Stimulated activated CD4-positive, alpha-beta T cell treated with anti-CD3 and anti-CD28 coated beads, Interleukin-12 subunit alpha, Interleukin-12 subunit beta, amount 100 ng/mL, for 48 hours (primary cell): Measurements from ENCODE around the gene RPS6KA5.

Source experiments
- DNase-seq, 3 donors: peaks; one replicate each; pipeline ENCODE4 v3.0.0-alpha.2; 2020; ENCODE audit warnings: low read depth in 2 of 3, low spot score in 1 of 3

RPS6KA5 gene

DNA sequence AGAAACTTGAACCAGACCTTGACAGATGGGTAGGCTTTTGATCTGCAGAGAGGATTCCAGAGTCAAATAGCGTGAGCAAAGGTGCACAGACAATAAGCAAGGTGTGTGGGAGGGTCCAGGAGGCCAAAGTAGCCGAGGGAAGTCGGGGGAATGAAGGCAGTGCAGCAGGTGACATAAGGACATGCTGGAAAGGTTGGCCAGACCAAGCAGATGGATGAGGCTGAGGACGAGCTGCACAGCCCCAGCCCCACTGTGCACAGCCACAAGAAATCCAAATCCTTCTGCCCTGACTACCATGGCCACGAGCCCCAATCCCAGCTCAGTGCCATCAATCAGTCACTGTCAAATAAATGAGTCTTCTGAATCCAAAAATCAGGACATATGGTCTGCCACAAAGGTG, 249.6 kb downstream of the RPS6KA5 start:
- DNase-seq = no peak

DNA sequence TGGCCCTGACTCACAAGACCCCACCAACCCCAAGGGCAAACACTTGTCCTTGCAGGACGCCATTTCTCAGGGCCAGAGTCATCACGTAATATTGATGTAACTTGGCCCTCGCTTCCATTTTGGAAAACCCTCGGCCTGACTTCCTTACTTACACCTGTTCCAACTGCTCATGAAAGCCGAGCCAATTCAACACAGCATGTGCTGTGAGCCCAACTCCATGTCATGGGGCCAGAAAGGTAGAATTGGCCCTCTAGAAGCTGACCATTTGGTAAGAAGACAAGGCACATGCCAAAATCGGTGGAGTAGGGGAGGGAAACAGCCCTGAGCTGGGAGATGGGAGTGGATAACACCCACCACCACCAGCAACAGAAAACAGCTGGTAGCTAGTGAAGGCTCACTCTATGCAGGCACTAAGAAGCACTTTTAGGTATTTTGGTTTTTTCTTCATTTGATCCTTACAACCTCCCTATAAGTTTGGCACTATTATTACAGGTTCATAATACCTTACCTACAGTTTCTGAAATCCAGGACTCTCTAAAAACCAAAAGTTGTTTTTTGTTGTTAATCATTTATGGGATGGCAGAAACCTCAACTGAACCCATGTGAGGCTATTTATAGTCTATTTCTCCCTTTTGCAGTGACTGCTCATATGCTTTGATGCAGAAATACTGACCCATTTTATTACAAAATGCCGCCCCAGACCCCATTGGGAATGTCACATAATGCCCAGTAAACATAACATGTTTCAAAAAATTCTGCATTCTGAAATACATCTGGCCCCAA, 250.7 kb downstream of the RPS6KA5 start:
- no peak for DNase-seq

DNA sequence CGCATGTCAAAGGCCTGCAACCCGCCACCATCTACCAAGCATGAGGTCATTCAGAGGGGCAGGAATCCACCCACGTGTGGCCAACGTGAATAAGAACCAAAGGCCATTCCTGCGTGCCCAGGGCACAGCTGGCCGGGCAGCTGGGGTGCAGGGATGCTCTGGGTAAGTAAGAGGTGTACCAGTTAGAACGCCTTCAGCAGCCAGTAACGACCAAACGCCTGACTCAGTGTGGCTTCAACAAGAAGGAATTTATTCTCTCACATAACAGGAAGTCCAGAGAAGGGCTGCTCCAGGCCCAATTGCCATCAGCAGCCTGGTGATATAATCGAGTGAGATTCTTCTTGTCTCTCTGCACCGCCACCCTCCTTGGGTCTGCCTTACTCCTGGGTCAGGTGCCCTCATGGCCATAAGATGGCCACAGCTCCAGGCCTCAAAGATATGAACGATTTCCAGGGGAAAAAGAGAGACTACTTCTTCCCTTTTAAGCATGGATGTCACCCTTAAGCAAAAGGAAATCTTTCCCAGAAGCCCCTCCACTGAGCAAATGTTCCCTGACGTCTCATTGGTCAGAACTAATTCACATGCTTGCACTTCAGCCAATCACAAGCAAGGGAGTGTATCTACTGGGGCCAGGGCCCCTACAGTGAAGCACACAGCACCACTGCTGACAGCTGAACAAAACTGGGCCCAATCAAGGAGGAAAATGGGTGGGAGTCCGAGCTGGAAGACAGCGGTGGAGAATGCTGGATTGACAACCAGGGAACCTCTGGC, 251.5 kb downstream of the RPS6KA5 start:
- DNase-seq = no peak

DNA sequence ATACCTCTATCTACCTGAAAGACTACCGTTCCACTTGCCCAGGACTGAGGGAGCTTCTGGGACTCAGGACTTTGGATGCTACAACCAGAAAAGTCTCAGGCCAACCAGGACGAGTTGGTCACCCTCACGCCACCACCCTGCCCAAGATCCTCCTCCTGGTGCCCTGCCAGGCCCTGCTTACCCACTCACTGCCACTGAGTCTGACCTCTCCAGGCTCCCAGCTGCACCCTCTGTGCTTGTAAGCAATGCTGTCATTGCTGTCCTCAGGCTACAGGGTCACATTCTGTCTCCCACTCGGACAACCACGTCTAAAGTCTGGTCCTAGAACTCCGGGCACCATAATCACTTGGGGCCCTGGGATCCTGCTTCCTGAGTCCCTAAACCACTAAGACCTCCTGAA, 253.4 kb downstream of the RPS6KA5 start:
- DNase-seq = no peak

DNA sequence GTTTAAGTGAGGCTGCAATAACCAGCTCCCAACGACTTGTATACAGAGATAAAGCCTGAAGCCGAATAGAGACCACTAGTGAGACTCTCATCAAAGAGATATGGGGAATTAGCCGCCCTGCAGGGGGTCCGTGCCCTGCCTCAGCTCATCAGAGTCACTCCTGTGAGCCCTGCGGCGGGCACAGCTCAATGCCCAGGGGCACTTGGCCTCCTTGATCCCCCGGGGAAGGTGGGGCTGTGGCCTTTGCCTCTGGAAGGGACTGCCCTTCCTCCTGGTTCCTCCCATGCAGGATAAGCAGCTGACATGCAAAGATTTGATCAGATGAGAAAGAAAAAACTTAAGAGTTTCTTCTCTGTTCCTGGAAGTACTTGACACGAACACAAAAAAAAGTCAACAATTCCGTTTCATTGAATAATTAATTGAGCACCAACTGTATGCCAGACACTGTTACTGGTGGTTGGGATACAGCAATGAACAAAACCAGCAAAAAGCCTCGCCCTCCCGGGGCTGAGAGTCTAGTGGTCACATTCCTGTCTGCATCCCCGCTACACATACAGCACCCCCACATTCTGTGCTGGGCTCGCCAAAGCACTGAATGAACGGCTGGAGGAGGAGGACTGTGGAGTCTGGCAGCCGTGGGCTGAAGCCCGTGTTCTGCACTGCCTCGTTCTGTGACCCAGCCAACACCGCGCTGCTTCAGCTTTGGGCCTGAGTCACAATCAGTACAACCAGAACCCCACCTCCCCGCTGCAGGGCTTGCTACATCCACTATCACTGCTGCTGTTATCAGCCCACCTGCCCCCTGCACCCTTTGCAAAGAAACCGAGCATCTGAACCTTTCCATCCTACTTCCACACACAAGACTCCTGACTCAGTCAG, 254.5 kb downstream of the RPS6KA5 start:
- no peak for DNase-seq

DNA sequence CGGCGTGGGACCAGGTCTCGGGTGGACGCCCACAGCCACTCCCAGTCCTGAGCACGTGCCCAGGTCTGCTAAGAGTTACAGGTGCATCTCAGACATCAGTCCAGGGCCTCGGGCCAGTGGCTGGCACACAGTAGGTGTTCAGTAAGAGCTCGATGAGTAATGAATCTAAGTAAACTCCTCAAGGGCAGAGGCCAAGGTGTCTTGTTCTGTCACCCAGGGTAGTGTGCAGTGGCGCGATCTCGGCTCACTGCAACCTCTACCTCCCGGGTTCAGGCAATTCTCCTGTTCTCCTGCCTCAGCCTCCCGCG, 255.4 kb downstream of the RPS6KA5 start:
- no peak for DNase-seq

DNA sequence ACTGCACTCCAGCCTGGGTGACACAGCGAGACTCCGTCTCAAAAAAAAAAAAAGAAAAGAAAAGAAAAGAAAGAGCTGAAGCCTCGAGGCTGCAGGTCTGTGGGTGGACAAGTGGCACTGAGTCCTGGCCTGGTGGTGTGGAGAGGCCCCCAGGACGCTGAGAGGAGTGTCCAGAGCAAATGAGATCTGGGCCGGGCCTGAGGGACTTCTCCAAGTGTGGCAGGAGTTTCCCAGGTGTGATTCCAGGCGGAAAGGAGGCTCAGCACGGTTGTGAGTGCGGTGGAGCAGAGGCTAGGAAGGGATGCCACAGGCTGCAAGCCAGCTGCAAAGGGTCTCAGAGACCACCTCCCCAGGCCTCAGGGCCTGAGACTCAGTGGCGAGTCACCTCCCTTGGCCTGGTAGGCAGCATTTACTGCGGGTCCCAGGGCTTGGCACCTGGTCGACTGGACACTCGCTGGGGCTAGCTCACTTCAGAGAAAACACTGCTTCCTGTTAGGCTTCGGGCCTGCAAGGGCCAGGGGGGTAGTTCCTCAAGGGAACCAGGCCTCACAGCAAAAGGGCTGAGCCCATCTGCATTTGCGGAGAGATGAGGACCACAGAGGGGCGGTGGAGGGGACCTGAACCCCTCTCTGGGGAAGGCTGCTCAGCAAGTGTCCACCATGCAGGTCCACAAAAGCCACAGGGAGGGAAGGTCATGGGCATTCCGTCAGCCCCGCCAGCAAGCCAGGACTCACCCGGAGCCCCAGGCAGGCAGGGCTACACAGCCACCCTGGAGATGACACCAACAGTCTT, 256.0 kb downstream of the RPS6KA5 start:
- DNase-seq = no peak

DNA sequence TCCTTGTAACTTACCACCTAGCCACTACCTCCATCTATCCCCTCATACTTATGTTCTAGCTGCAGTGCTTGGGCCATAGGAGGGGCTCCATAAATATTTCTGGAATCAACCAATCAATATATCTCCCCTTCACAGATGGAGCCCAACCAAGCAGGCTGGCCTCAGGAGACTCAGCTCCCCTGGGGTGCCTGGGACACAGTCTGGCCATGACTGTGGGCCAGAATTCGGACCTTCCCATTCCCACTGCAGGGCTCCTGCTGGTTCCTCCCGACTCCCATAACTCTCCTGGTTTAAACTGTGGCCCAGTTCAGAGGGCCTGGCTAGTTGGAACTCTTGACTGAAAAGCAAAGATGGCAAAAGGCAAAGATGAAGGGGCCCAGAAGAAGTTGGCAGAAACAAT, 257.2 kb downstream of the RPS6KA5 start:
- no peak for DNase-seq

DNA sequence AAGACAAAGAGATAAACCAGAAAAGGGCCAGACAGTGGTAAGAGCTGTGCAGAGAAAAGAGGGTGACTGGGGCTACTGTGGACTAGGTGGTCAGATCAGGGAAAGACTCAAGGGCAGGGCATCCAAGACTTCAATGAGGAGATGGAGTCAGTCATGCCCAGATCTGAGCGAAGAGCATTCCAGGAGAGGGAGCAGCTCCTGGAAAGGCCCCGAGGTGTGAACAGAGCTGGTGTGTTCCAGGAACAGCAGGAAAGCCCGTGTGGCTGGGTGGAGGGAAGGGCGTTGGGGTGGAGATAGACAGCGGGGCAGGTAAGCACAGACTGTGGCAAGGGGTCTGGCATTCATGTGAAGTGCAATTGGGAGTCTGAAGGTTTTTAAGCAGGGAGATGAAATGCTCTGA, 261.0 kb downstream of the RPS6KA5 start:
- no peak for DNase-seq

DNA sequence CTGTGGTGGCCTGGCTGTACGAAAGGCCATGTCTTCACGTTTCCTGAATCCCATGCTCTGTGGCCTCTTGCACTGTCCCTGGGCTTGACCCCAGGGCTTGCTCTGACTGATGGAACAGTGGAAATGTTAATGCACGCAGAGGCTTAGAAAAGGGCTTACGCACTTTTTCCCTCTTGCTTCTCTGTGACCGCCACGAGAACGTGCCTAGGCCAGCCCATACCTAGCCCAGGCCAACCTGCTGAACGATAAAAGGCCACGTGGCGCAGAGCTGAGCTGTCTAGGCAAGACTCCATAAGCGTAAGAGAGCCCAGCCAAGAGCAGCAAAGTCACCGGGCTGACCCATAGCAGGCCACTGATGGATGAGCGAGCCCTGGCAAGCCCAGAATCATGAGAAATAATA, 262.5 kb downstream of the RPS6KA5 start:
- no peak for DNase-seq
